NCI-H748 (cell line): ENCODE data around the gene ITPK1.
A peak's percentile ranks its signal among the peaks of the same experiment; 100 is the strongest.

Source experiments
- DNase-seq: peaks from one replicate; lab custom pipeline; 2025; ENCODE audit not compliant: unreplicated experiment; lab: John Stamatoyannopoulos, UW

Gene ITPK1

GRCh38 chr14:93012506-93012905, 103.2 kb downstream of the ITPK1 start:
- no peak for DNase-seq

- DNase-seq: peak; percentile 54
These were observed 103.9 kb downstream of the ITPK1 start for GRCh38 chr14:93011650-93012325.

DNA sequence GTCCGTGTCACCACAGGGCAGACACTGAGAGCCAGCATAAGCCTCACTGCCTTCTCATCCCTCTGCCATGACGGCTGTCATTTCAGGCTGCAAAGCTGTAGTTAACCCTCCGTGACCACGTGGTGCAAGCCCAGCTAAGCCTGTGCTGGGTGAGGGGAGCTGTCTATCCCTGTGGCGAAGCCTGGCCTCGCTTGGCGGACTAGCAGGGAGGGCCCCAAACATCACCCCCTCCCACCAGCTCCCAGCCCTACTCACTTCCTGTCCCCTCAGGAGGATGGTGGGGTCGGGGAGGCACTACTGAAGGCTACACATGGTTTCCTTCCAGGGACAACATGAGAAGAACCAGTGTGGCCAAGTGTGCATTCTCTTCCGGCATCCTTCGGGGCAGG, 104.6 kb downstream of the ITPK1 start:
- DNase-seq: no peak

- peak; percentile 42 for DNase-seq
These were observed 105.1 kb downstream of the ITPK1 start for GRCh38 chr14:93010522-93011140.

DNA sequence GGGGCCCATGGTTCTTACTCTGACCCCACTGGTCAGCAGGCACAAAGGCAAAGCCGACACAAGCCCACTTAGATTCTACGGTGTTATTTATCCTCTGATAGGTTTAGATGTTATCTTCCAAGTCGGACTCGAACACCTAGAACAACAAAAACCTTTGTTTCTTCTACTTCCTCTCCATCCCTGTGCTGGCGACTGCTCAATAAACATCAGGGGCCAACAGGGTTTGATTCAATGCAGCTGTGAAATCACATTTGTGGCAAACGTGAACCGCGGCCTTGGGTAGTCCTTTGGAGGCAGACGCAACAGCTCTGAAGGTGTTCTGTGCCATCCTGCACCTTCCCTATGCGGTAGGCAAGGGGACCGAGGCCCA, 105.6 kb downstream of the ITPK1 start:
- no peak for DNase-seq

- no peak for DNase-seq
These were observed 106.1 kb downstream of the ITPK1 start for GRCh38 chr14:93009471-93010129.

- no peak for DNase-seq
These were observed 107.3 kb downstream of the ITPK1 start for GRCh38 chr14:93008381-93008780.

DNA sequence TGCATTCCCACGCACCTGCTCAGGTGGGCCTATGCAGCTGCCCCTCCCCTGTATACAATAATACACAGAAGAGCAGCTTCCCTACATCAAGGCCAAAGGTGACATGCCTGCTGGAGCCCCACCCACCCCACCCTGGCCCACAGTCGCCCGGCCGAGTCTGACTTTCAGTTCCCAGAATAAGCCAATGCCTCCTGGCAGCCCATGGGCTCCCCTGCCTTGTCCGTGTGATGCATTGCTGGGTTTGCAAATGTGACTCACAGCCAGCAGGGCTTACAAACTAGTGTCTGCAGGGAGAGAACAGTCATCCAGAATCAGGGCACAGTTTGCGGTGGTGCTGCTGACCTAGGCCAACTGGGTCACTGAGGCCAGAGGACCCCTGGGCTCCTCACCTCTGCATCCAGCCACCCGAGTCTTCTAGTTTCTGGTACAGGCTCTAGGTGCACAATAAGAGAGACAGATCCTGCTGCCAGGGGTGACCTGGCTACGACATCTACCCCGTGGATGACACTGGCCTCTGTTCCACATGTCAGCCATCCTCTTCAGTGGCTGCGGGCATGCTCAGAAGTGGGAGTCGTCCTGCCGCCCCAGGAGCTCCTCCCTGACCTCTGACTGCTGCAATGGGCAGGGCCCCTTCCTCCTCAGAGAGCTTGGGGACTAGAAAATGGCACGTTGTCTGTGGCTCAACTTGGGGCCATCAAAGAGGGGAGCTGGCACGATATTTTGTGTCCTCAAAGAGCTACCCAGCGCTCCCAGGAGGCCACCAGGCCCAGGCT, 108.3 kb downstream of the ITPK1 start:
- DNase-seq: no peak

- no peak for DNase-seq
These were observed 109.1 kb downstream of the ITPK1 start for GRCh38 chr14:93006567-93007051.

GRCh38 chr14:93005838-93006237, 109.9 kb downstream of the ITPK1 start:
- DNase-seq: no peak

DNA sequence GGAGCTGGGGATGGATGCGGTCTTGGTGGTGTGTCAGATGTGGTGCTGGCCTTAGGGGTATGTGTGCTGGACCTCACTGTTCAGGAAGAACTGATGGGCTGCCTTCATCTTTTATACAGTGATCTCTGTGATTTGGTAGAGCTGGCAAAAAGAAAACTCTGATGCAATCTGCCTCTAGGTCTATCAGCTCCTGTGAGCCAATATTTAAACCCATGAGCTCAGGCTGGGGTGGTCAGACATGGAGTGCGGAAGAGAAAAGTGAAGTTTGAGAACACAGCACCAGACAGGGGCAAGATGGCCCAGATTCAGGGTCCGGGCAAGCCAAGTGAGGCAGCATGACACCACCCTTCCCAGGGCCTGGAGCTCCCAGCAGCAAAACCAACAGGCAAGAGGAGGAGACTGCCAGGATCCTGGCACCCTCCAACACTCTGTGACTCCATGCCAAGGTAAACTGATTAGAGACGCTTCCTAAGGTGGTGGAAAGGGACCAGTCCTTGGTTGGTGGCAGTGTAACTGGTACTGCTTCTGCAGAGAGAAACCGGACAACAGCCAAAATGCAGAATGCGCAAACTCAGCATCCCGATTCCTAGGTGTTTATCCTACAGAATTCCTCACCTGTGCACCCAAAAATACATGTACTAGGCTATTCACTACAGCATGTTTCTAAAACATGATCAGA, 110.5 kb downstream of the ITPK1 start:
- DNase-seq: no peak

DNA sequence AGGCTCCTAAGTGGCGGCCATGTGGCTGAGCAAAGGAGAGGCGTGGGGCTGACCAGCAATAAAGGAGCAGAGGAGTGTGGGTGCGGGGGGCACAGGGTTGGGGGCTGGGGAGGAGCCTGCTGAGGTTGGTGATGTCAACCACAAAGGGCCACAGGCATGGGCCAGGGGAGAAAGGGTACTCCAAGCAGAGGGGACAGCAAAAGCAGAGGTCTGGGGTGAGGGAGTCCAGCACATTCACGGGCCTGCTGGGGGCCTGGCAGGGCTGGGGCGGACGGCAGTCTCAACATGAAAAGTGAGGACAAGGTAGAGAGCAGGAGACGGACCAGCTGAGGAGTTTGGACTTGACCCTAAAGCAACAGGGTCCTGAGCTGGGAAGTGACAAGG, 111.0 kb downstream of the ITPK1 start:
- no peak for DNase-seq

DNA sequence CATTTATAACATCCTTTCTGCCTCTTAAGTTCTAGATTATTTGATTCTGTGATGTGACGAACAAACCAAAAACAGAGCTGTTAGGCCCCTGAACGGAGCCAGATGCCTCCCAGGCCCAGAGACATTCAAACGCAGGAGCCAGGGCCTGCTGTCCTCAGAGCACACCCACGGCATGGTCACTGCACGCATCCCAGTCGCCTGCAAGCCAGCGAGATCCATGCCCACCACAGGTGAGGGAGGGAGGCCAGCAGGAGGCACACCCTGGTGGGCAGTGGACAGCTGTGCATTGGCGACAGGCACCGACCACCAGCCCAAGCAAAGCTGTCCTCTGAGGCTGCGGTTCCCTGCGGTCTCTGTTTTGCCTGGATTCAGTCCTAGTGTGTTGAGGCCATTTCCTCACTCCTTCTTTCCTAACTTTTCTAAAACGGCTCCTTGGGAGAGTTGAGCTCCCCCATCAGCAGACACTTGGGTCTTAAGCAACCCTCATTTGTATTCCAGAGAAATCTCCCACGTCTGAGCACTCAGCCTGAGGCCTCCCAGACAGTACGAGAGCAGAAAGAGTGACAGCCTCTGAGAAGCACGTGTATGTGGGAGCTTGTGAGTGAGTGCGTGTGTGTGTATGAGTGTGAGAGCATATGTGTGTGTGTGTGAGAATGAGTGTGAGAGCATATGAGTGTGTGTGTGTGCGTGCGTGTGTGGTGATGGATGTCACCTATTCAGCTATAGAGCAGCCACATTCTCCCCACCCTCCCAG, 111.6 kb downstream of the ITPK1 start:
- no peak for DNase-seq

DNA sequence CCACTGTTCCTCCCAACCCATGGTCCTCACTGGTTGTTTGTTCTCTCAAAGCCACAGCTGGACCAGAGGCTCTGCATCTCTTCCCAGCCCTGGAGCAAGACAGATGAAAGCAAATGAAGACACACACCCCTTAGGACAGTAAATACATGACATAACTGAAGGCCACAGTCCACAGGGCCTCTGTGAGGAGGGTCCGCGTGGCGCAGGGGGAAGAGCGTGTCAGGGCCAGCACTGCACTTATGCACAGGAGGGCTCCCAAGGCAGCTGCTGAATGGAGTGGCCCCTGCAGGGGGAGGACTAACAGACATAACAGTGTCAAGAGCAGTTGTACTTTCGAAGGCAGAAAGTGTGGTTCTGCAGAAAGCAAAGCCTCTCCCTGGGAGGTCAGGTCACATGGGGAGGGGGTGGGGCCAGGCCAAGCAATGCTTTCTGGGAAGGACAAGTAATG, 112.8 kb downstream of the ITPK1 start:
- DNase-seq: no peak

GRCh38 chr14:93002049-93002448, 113.7 kb downstream of the ITPK1 start:
- DNase-seq: no peak

GRCh38 chr14:92998946-92999345, 116.8 kb downstream of the ITPK1 start:
- DNase-seq: no peak

- no peak for DNase-seq
These were observed 118.2 kb downstream of the ITPK1 start for GRCh38 chr14:92997343-92998061.

GRCh38 chr14:92995620-92996019, 120.1 kb downstream of the ITPK1 start:
- DNase-seq: no peak

GRCh38 chr14:92994942-92995341, 120.8 kb downstream of the ITPK1 start:
- DNase-seq: no peak
